DND-41 (cell line): Measurements from ENCODE around the gene RAD51B.

Experiments used
- ATAC-seq: fragments of 200-7000 bp; cut with Tn5 transposase; 3 replicates; pipeline ENCODE4 v1.9.1; 2021; ENCODE audit warnings: low read depth; ENCODE audit not compliant: insufficient read depth
- DNase-seq: peaks from one replicate; pipeline ENCODE4 v3.0.0-alpha.2; 2020
- H2AFZ ChIP-seq: 2 replicates; pipeline ENCODE4 v1.6.0; 2012; ENCODE audit warnings: low read depth, low read length
- H3K27ac ChIP-seq: 2 replicates; pipeline ENCODE4 v1.5.1; 2012; ENCODE audit warnings: low read length, inconsistent platforms
- H3K27me3 ChIP-seq: fragments of 200-600 bp; sonication (generic); 2 replicates; pipeline ENCODE4 v1.6.0; 2012; ENCODE audit warnings: low read length, mild to moderate bottlenecking, inconsistent platforms; ENCODE audit not compliant: insufficient read depth, poor library complexity
- H3K36me3 ChIP-seq: 2 replicates; pipeline ENCODE4 v1.5.1; 2012; ENCODE audit warnings: low read length, inconsistent platforms; ENCODE audit not compliant: insufficient read depth
- H3K4me1 ChIP-seq: 2 replicates; pipeline ENCODE4 v1.5.1; 2012; ENCODE audit warnings: mild to moderate bottlenecking, low read length; ENCODE audit not compliant: insufficient read depth
- H3K4me2 ChIP-seq: 2 replicates; pipeline ENCODE4 v1.6.0; 2012; ENCODE audit warnings: mild to moderate bottlenecking, moderate library complexity, low read length, inconsistent platforms; ENCODE audit not compliant: insufficient read depth
- H3K4me3 ChIP-seq, 2 experiments: fragments of 200-600 bp in 1 of 2; shearing (Covaris generic) in 1 of 2; 2 replicates each; pipeline ENCODE4 v1.5.1; 2012 to 2016; ENCODE audit warnings: inconsistent platforms in 2 of 2, low read length in 2 of 2, mild to moderate bottlenecking in 2 of 2, low read depth in 1 of 2, moderate library complexity in 1 of 2
- H3K79me2 ChIP-seq: 2 replicates; pipeline ENCODE4 v1.6.0; 2012; ENCODE audit warnings: low read length, inconsistent platforms; ENCODE audit not compliant: insufficient read depth
- H3K9ac ChIP-seq: 2 replicates; pipeline ENCODE4 v1.6.0; 2012; ENCODE audit warnings: low read depth, mild to moderate bottlenecking, inconsistent platforms, low read length, moderate library complexity
- H3K9me3 ChIP-seq: 2 replicates; pipeline ENCODE4 v1.5.1; 2012; ENCODE audit warnings: low read length, moderate library complexity, mild to moderate bottlenecking, inconsistent platforms; ENCODE audit not compliant: insufficient read depth, severe bottlenecking
- H4K20me1 ChIP-seq: 2 replicates; pipeline ENCODE4 v1.6.0; 2012; ENCODE audit warnings: low read length; ENCODE audit not compliant: insufficient read depth
- CTCF ChIP-seq: IDR thresholded peaks from 2 replicates; pipeline ENCODE4 v1.5.1; 2012; ENCODE audit warnings: borderline replicate concordance, low read length, moderate library complexity, mild to moderate bottlenecking; ENCODE audit not compliant: poor library complexity, severe bottlenecking; ENCODE audit errors: extremely low read depth
- EZH2 ChIP-seq: IDR thresholded peaks from 3 replicates; pipeline ENCODE4 v1.6.1; 2012; ENCODE audit warnings: borderline replicate concordance, low read depth, mild to moderate bottlenecking, moderate library complexity, low read length, inconsistent platforms; ENCODE audit not compliant: severe bottlenecking

The RAD51B gene

GRCh38 chr14:67926821-67927220, 107.2 kb downstream of the RAD51B start:
- Histone ChIP-seq H3K9me3 (no peaks in the 10 kb centered on the region), H2AFZ (no peak overlapping the region), H3K27me3 (no peaks in the 10 kb centered on the region)

GRCh38 chr14:67927244-67927643, 107.7 kb downstream of the RAD51B start:
- Histone ChIP-seq H3K9me3 (no peaks in the 10 kb centered on the region), H3K27ac (no peak overlapping the region), H2AFZ (no peak overlapping the region), H3K79me2 (no peaks in the 10 kb centered on the region), H3K36me3 (no peaks in the 10 kb centered on the region), H3K27me3 (no peaks in the 10 kb centered on the region), H3K4me3 (no peak overlapping the region), H4K20me1 (no peaks in the 10 kb centered on the region), H3K9ac (no peak overlapping the region), H3K4me1 (no peaks in the 10 kb centered on the region), H3K4me2 (no peak overlapping the region)
- ATAC-seq = no peak
- no peak for DNase-seq
- TF ChIP-seq CTCF (no peak), EZH2 (no peak)

More at GRCh38 chr14:67926821-67927220, 107.2 kb downstream of the RAD51B start:
- Histone ChIP-seq H3K4me3 (no peak overlapping the region), H4K20me1 (no peaks in the 10 kb centered on the region), H3K4me1 (no peaks in the 10 kb centered on the region), H3K79me2 (no peaks in the 10 kb centered on the region), H3K27ac (no peak overlapping the region), H3K4me2 (no peak overlapping the region), H3K36me3 (no peaks in the 10 kb centered on the region), H3K9ac (no peak overlapping the region)
- ATAC-seq (no peak), DNase-seq (no peak)
- TF ChIP-seq EZH2 = no peak
- no peak for TF ChIP-seq CTCF

- H3K36me3 ChIP-seq = no peaks in the 10 kb centered on the region
- no peak for ATAC-seq
- peaks cover 4% of the 10 kb centered on the region; the same call in 1 of the 2 replicates for H4K20me1 ChIP-seq
- no peak overlapping the region for H3K9ac ChIP-seq
- no peaks in the 10 kb centered on the region for H3K27me3 ChIP-seq
- no peak overlapping the region for H3K4me3 ChIP-seq
- no peaks in the 10 kb centered on the region for H3K79me2 ChIP-seq
- H2AFZ ChIP-seq = no peak overlapping the region
- H3K4me2 ChIP-seq = no peak overlapping the region
- H3K4me1 ChIP-seq = no peaks in the 10 kb centered on the region
- no peak for DNase-seq
- no peak for TF ChIP-seq CTCF
- no peak for TF ChIP-seq EZH2
- H3K9me3 ChIP-seq = no peaks in the 10 kb centered on the region
- no peak overlapping the region for H3K27ac ChIP-seq
These were observed 108.8 kb downstream of the RAD51B start for GRCh38 chr14:67928375-67928774.

- no peaks in the 10 kb centered on the region for H3K27me3 ChIP-seq
- no peak overlapping the region for H3K4me3 ChIP-seq
- no peak overlapping the region for H2AFZ ChIP-seq
- ATAC-seq (no peak), DNase-seq (no peak)
- H3K9me3 ChIP-seq = no peaks in the 10 kb centered on the region
- H3K9ac ChIP-seq = no peak overlapping the region
- no peaks in the 10 kb centered on the region for H3K36me3 ChIP-seq
- no peaks in the 10 kb centered on the region for H3K79me2 ChIP-seq
- peaks cover 5% of the 10 kb centered on the region; the same call in 1 of the 2 replicates for H4K20me1 ChIP-seq
- no peak for TF ChIP-seq CTCF
- TF ChIP-seq EZH2 = no peak
- no peak overlapping the region for H3K27ac ChIP-seq
- no peak overlapping the region for H3K4me2 ChIP-seq
- H3K4me1 ChIP-seq = peaks cover 12% of the 10 kb centered on the region
These were observed 113.2 kb downstream of the RAD51B start for GRCh38 chr14:67932708-67933246.
